ENCODE results near the gene HEATR5A.
"Not testable (repeated sequence)": the region's sequence is repeated elsewhere in the genome, so short reads cannot be mapped to it uniquely, and the experiment has no call there.

Gene HEATR5A

GRCh38 chr14:31278883-31279282 lies 141.5 kb downstream of the HEATR5A start:
- no peak for DNase-seq

- DNase-seq, result no peak
These were observed 143.3 kb downstream of the HEATR5A start for GRCh38 chr14:31277085-31277484.

GRCh38 chr14:31276417-31276816 lies 143.9 kb downstream of the HEATR5A start:
- not testable (repeated sequence) for DNase-seq

- no peak for DNase-seq
These were observed 144.6 kb downstream of the HEATR5A start for GRCh38 chr14:31275731-31276130.

GRCh38 chr14:31271648-31272047 lies 148.7 kb downstream of the HEATR5A start:
- no peak for DNase-seq

GRCh38 chr14:31270196-31270772 lies 150.1 kb downstream of the HEATR5A start:
- peak; percentile 57 for DNase-seq

- DNase-seq, result no peak
These were observed 150.6 kb downstream of the HEATR5A start for GRCh38 chr14:31269634-31270195.

GRCh38 chr14:31268216-31268615 lies 152.1 kb downstream of the HEATR5A start:
- no peak for DNase-seq

- no peak for DNase-seq
These were observed 153.7 kb downstream of the HEATR5A start for GRCh38 chr14:31266437-31267331.

- DNase-seq, result peak; percentile 41
These were observed 154.5 kb downstream of the HEATR5A start for GRCh38 chr14:31265701-31266398.

GRCh38 chr14:31263485-31264133 lies 156.7 kb downstream of the HEATR5A start:
- no peak for DNase-seq

GRCh38 chr14:31261859-31262731 lies 158.3 kb downstream of the HEATR5A start:
- peak; percentile 61 for DNase-seq

GRCh38 chr14:31261523-31261858 lies 158.9 kb downstream of the HEATR5A start:
- no peak for DNase-seq

GRCh38 chr14:31259040-31259435 lies 161.3 kb downstream of the HEATR5A start:
- not testable (repeated sequence) for DNase-seq

GRCh38 chr14:31258427-31259039 lies 161.8 kb downstream of the HEATR5A start:
- DNase-seq, result no peak

- DNase-seq, result not testable (repeated sequence)
These were observed 162.6 kb downstream of the HEATR5A start for GRCh38 chr14:31257554-31258426.

- no peak for DNase-seq
These were observed 163.2 kb downstream of the HEATR5A start for GRCh38 chr14:31257244-31257553.

GRCh38 chr14:31256534-31257243 lies 163.7 kb downstream of the HEATR5A start:
- DNase-seq, result no peak

GRCh38 chr14:31255918-31256317 lies 164.4 kb downstream of the HEATR5A start:
- not testable (repeated sequence) for DNase-seq

GRCh38 chr14:31255286-31255685 lies 165.1 kb downstream of the HEATR5A start:
- no peak for DNase-seq

Data from hematopoietic multipotent progenitor cell treated with erythropoietin and hydrocortisone succinate and interleukin-3 and kit ligand, for 6 days (in vitro differentiated cells).